NB4 (cell line): Measurements from ENCODE around the gene PGAM5.
"Not testable (repeated sequence)": the region's sequence is repeated elsewhere in the genome, so short reads cannot be mapped to it uniquely, and the experiment has no call there.

Experiments
- DNase-seq: peaks from one replicate; pipeline ENCODE4 v3.0.0; 2010; ENCODE audit warnings: low read depth
- H3K4me3 ChIP-seq: one replicate; pipeline ENCODE4 v1.5.1; 2011; ENCODE audit warnings: mild to moderate bottlenecking, low read depth, low read length, moderate library complexity
- CTCF ChIP-seq: IDR thresholded peaks from one replicate; pipeline ENCODE4 v1.5.1; 2012; ENCODE audit warnings: low read depth, low read length
- MAX ChIP-seq: IDR thresholded peaks from 2 replicates; pipeline ENCODE4 v1.6.1; 2011; ENCODE audit warnings: low read depth, low read length
- MYC ChIP-seq: IDR thresholded peaks from 2 replicates; pipeline ENCODE4 v1.6.1; 2011; ENCODE audit warnings: low read depth, low read length
- POLR2A ChIP-seq: IDR thresholded peaks from 2 replicates; pipeline ENCODE4 v1.6.1; 2011; ENCODE audit warnings: mild to moderate bottlenecking; ENCODE audit not compliant: insufficient read length; ENCODE audit errors: extremely low read depth

Gene PGAM5

GRCh38 chr12:132740652-132741051 is 30.0 kb downstream of the PGAM5 start:
- TF ChIP-seq POLR2A (no peak), MYC (no peak)
- no peak for DNase-seq
- H3K4me3 ChIP-seq = no peak overlapping the region

GRCh38 chr12:132741620-132742019 is 31.0 kb downstream of the PGAM5 start:
- DNase-seq = no peak
- H3K4me3 ChIP-seq = no peak overlapping the region
- no peak for TF ChIP-seq MAX
- no peak for TF ChIP-seq CTCF

GRCh38 chr12:132743831-132744230 is 33.2 kb downstream of the PGAM5 start:
- no peak for DNase-seq
- TF ChIP-seq CTCF (no peak), MYC (no peak), MAX (no peak), POLR2A (no peak)

GRCh38 chr12:132746613-132747012 is 36.0 kb downstream of the PGAM5 start:
- TF ChIP-seq CTCF = no peak
- DNase-seq = no peak

More at GRCh38 chr12:132743831-132744230, 33.2 kb downstream of the PGAM5 start:
- no peak overlapping the region for H3K4me3 ChIP-seq

GRCh38 chr12:132747395-132747794 is 36.8 kb downstream of the PGAM5 start:
- no peak for TF ChIP-seq MYC
- no peak for TF ChIP-seq POLR2A
- no peak for TF ChIP-seq MAX
- no peak for TF ChIP-seq CTCF
- no peak overlapping the region for H3K4me3 ChIP-seq
- DNase-seq = no peak

More at GRCh38 chr12:132746613-132747012, 36.0 kb downstream of the PGAM5 start:
- no peak overlapping the region for H3K4me3 ChIP-seq

GRCh38 chr12:132747896-132748295 is 37.3 kb downstream of the PGAM5 start:
- TF ChIP-seq MYC (no peak), POLR2A (no peak), MAX (no peak)
- no peak overlapping the region for H3K4me3 ChIP-seq
- no peak for DNase-seq

GRCh38 chr12:132748319-132748718 is 37.7 kb downstream of the PGAM5 start:
- DNase-seq = no peak
- TF ChIP-seq CTCF (no peak), MYC (no peak), MAX (no peak), POLR2A (no peak)

GRCh38 chr12:132753670-132754069 is 43.0 kb downstream of the PGAM5 start:
- DNase-seq, H3K4me3 ChIP-seq: not testable (repeated sequence)

More at GRCh38 chr12:132748319-132748718, 37.7 kb downstream of the PGAM5 start:
- H3K4me3 ChIP-seq = no peak overlapping the region
